HG02938 (cell line): ENCODE measurements around the gene ARID5B.

ENCODE experiments used
- ATAC-seq: cut with Tn5 transposase; IDR thresholded peaks from one replicate; pipeline ENCODE4 v1.9.1; 2021; ENCODE audit warnings: mild to moderate bottlenecking, moderate library complexity; ENCODE audit not compliant: unreplicated experiment

Gene ARID5B

DNA sequence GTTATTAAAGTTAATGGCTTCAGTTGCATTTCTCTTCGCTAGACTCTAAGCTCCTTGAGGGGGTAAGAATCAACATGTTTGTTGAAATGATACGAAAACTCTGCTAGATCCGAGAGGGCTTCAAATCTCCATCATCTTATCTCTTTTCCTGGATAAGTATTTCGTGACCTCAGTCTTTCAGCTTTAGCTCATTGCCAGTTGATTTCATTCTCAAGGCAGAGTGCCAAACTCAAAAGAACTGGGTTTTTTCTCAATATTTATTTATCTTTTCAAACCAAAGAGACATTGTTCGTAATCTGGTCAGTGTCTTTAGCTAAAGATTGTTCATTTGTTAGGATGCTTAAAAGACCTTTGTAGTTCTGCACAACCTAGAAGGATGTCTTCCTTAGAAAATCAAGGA, 108.9 kb downstream of the ARID5B start:
- ATAC-seq = no peak

GRCh38 chr10:62011558-62011957, 110.1 kb downstream of the ARID5B start:
- ATAC-seq = no peak

- ATAC-seq = no peak
Measured at GRCh38 chr10:62012318-62012717, 110.8 kb downstream of the ARID5B start.

GRCh38 chr10:62014510-62014909, 113.0 kb downstream of the ARID5B start:
- ATAC-seq = no peak

DNA sequence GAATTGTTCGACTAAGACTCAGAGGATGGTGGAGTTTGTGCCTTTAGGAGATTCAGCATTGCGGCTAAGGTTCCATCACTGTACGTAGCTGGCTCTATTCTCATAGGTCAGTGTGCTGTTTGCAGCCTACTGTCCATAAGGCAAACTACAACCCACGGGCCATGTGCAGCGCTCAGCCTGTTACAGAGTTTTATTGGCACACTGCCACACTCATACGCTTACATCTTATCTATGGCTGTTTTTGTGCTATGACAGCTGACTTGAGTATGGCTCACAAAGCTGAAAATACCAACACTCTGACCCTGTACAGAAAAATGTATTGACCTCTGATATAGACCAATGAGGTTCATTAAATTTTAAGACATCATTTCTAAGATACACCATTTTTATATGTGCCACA, 114.5 kb downstream of the ARID5B start:
- ATAC-seq = no peak

DNA sequence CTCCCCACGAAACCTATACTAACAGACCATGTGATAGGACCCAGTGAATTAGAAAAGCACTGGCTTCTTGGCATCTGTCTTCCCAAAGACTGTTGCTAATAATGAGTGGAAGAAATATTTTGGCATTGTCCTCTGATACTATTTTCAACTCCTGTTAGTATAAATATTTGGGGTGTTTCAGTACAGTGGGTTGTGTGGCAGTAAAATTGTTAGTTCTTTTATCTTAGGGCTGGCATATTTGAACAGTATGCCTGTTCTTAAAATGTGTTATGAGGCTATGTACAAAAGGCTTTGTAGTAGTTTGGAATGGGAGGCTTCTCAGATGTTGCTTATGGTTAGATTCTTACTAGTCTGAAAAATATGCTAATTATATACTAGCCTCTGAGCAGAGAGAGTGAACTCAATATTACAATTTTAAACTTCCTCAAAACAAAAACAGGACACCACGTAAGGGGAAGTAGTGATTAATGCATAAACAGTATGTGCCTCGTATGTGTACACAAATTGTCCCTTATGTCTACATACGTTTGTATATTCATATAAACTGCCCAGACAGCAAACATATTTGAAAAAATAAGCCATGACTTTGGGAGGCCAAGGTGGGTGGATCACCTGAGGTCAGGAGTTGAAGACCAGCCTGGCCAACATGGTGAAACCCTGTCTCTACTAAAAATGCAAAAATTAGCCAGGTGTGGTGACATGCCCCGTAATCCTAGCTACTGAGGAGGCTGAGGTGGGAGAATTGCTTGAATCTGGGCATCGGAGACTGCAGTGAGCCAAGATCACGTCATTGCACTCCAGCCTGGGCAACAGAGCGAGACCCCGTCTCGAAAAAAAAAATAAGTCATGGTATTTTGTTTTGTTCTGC, 115.4 kb downstream of the ARID5B start:
- ATAC-seq = peak; percentile 59

DNA sequence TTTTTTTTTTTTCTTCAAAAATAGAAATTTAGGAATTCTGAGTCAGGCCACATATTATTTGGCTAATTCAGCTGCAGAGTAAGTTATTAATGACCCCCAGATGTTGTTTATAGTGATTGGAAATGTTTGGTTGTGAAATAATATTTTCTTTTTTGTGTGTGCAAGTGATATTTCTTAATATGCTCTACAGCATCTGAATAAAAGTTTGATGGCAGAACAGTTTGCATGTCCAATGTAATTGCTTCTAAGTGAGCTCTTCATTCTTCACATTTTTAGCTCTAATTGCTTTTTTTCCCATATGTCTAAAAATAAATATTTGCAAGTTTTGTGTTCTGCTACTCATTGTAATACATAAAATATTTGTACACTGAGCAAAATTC, 116.0 kb downstream of the ARID5B start:
- no peak for ATAC-seq

- ATAC-seq = no peak
Measured at GRCh38 chr10:62018131-62018911, 116.8 kb downstream of the ARID5B start.

- ATAC-seq = no peak
Measured at GRCh38 chr10:62019013-62019684, 117.7 kb downstream of the ARID5B start.

DNA sequence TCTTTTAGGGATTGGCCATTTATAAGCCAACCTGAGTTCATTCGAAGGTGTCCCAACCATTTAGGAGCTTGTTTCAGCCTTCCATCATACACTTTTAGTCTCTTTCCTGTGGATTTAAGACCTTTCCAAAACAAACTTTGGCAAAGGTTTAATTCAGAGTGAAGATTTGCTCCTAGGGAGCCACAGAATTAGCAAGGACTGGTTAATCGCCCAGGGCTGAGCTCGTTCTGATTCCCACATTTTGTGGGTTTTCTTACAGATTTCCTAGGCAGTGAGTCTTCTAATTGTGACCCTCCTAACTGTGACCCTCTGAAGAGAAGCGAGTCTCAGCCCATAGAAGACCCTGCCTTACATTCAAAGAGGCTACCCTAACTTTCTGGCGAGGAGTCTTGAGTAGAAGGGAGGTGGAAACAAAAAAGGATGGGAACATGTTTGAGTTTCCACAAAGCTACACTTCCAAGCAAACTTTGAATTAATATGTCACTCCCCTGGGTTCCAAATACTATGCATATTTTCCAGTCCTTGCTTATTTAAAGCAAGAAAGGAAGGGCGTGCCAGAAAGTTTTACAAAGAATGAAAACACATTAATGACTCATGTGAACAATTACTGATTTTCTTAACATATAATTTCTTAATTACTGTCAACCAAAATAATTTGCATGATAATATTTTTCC, 118.3 kb downstream of the ARID5B start:
- no peak for ATAC-seq

- no peak for ATAC-seq
Measured at GRCh38 chr10:62021128-62021665, 119.7 kb downstream of the ARID5B start.

DNA sequence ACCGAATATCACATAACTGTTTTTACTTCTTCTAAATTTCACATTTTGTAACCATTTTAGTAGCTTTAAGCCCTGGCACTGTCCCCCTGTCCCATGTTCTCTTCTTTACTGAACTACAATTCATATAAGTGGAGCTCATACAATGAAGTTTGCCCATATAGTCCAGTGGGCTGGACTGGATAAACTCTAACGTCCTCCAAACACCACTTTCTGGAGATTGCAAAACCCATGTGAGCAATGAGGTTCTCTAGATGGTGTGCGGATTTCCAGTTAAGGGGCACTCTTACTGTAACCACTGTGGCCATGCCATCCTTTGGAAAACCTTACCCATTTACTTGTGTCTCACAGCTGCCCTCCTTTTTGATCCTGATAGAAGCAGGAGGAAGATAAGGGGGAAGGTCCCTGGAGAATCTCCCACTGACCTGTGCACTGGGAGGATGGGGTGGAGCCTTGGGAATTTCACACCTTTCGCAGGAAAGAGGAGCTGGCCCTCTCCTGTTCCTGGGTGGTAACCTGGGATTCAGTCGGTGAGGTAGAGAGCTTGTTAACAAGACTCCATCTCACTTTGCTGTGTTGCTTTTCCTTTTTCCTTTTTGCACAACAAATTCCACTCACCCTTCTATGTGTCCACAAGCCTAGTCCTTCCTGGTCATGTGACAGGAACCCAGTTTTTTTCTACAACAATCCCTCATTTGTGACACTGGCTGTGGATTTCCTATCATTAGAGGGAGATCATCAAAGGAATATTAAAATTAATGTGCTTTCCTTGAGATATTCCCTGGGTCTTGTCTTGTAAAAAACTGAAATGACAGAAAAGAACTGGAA, 120.7 kb downstream of the ARID5B start:
- no peak for ATAC-seq

GRCh38 chr10:62022830-62023229, 121.3 kb downstream of the ARID5B start:
- ATAC-seq = no peak

- no peak for ATAC-seq
Measured at GRCh38 chr10:62023329-62023728, 121.8 kb downstream of the ARID5B start.

- ATAC-seq = no peak
Measured at GRCh38 chr10:62024026-62024701, 122.7 kb downstream of the ARID5B start.

DNA sequence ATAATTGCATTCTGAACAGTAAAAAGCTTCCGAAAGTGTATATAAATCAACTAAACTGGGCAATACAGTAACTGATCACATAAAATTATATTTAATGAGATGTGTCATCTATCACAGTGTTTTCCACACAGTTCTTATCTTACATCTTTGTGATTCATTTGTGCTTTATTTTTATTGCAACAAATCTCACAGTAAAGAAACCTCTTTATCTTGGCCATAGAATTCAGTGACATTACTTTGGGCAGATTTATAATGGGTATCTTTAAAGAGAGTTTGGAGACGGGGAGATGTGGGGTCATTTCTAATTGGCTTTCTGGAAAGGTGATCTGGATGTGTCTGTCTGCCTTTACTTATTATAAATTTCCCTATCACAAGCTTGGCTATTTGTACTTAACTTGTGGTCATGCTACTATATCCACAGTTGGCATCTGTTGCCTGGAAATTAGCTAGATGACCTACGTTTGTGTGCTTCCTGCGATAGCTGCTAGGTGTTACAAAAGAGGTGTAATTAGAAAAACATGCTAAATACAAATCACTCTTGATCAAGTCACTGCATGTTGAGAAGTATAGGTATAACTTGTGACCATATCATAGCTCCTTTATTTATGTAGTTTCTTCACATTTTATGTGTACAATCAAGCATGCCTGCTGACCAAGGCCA, 123.8 kb downstream of the ARID5B start:
- ATAC-seq = no peak

DNA sequence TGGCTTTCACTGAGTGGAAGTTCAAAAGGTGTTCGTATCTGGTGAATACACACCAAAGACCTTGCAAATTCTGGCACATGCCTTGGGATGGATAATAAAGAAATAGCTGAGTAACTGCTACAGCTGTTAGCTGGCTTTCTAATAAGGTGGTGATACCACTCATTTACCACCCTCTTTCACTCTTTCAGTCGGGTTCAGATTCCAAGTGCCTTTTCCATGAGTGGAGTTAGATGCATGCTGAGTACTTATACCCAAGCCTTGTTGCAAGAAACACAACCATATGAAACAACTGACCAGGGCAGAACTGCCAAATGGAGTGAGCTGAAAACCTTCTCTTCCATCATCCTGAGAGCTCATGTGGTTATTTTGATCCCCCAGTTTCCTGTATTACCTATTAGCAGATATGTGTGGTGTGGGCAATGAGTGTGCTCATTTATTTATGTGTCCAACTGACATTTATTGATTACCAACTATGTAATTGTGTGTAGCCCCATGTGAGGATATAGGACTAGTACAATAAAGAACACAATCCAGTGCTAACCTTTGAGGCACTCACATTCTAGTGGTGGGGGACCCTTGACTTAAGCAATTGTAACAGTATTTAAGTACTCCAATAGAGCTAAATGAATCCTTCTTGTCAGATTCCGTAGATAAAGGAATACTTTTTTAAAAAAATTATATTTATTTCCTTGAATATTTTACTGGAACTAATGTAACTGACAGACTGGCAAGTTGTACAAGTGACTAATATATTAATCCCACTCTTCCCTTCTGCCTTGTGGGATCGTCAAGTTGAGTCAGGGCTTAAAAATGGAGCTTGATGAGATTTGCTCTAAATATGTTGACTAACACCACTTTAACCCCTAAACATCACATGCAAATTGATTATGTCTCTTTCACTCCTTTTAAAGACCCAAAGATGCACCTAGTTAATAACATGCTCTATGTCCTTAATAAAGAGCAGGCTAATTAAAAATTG, 124.7 kb downstream of the ARID5B start:
- no peak for ATAC-seq
